ENCODE results near the gene ACY1.

GRCh38 chr3:51998774-51999173, 15.4 kb downstream of the ACY1 start:
- TF ChIP-seq, protein P1, sequence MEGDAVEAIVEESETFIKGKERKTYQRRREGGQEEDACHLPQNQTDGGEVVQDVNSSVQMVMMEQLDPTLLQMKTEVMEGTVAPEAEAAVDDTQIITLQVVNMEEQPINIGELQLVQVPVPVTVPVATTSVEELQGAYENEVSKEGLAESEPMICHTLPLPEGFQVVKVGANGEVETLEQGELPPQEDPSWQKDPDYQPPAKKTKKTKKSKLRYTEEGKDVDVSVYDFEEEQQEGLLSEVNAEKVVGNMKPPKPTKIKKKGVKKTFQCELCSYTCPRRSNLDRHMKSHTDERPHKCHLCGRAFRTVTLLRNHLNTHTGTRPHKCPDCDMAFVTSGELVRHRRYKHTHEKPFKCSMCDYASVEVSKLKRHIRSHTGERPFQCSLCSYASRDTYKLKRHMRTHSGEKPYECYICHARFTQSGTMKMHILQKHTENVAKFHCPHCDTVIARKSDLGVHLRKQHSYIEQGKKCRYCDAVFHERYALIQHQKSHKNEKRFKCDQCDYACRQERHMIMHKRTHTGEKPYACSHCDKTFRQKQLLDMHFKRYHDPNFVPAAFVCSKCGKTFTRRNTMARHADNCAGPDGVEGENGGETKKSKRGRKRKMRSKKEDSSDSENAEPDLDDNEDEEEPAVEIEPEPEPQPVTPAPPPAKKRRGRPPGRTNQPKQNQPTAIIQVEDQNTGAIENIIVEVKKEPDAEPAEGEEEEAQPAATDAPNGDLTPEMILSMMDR (conservative IDR thresholded peaks at IDR 0.05): no peak
- no peak for TF ChIP-seq ZFX (IDR thresholded peaks at IDR 0.05)

All from C4-2B (cell line).